ENCODE results near the gene TNFRSF1B. TPM values are rescaled to one million over a fixed set of nuclear protein-coding genes. Genes with fewer than 3 reads are reported as not detected.

TNFRSF1B gene
- total RNA-seq, 1 donor from 2014 or later = 81.3 TPM

DNA sequence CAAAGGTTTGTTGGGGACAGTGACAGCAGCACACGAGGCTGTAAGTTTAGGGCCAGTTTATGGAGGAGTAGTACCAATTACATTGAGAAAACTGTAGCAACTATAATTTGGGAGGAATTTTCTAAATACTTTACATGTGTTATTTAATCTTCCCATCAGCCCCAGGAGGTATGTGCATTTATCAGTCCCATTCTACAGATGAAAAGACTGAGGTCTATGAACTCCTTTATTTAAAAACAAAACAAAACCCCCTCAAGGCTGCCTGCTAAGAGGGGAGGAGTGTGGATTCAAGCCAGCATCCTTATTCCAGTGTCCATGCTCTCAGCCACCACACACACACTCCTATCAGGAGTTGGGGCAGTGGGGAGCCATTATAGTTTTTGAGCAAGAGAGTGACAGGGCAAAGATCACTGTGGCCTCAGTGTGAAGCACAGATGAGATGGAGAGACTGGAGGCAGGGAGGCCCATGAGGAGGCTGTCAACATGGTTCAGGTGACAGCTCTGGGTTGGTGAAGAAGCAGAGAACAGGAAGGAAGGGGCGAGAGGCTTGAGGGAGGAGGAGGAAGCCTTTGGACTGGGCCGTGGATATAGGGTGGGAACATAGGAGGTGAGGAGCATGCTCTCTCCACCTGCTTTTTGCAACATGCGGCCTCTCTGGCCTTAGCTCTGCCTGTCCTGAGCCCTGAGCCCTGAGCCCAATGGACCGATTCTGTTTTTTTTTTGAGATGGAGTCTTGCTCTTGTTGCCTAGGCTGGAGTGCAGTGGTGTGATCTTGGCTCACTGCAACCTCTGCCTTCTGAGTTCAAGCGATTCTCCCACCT is 9.7 kb downstream of the TNFRSF1B start:
- DNase-seq = no peak

DNA sequence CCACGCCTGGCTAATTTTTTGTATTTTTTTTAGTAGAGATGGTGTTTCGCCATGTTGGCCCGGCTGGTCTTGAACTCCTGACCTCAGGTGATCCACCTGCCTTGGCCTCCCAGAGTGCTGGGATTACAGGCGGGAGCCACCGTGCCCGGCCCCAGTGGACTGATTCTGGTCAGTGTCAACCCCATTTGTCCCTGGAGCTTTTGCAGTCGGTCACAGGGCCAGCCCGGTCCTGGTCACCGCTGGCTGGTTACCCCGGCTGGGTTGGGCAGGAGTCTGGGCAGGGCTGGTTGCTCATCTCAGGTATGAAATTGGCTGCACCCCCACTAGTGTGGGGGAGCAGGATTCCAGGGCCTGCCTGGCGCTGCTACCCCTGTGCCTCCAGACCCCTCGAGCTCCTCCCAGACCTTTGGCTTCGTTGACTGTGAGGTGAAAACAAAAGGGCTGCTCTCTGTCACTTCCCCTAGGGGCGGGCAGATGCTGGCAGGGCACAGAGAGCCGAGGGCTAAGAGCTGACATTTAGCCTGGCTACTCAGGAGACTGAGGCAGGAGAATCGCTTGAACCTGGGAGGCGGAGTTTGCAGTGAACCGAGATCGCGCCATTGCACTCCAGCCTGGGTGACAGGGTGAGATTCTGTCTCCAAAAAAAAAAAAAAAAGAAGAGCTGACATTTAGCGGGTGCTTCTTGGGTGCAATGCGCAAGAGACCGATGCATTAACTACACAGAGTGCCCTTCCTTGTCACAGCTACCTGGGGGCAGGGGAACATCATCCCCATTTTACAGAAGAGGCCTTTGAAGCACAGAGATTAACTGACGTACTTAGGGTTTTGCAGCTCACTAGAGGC is 10.6 kb downstream of the TNFRSF1B start:
- peak; percentile 44 for DNase-seq

DNA sequence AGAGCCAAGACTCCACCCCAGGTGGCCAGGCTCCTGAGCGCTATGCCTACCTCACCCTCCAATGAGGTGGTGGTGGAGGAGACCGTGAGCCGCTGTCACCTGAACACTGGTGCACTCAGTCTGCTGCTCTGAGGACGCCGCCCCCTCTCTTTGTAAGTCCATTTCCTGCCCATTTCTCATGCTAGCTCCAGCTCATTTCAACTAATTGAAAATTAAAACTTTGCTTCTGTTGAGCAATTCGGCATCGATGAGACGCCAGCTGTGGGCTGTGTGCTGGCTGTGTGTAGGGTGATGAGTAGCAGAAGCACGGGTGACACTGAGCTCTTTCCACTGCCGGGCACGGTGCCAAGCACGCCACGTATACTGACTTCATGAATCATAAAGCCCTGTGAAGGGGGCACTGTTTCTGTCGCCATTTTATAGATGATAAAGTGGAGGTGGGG is 11.2 kb downstream of the TNFRSF1B start:
- DNase-seq = peak; percentile 87

DNA sequence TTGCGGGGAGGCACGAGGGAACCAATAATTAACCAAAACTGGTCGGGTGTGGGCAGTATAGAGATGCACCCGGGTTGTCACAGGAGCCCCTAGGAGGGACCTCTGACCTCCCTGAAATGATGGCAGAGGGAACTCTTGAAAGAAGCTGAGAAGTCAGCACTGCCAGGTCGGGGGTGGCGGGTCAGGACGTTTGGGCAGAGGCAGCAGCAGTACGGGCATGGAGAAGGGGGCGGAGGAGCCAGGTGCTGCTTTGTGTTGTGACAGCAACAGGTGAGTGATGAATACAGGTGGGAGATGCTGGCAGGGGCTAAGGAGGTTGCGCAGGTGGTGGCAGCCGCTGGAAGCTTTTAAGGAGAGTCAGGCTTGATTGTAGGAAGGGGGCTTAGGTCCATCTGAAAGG is 11.7 kb downstream of the TNFRSF1B start:
- no peak for DNase-seq

DNA sequence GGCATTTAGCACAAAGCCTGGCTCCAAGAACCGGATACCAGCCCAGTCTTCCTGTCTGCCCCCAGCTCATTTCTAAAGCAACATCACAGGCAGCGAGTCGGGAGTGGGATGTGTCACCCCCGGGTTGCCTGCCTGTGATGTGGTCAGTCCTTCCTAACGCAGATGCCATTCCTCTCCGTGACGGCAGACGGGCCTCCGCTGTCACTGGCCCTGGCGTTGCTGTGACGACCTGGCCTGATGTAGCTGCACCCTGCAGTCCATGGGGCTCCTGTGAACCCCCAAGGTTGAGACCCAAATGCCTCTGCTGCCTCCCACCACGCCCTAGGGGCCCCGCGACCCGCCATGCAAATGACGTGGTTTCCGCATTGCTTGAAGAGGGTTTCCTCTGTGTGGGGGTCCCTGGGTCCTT is 12.3 kb downstream of the TNFRSF1B start:
- DNase-seq = peak; percentile 86

DNA sequence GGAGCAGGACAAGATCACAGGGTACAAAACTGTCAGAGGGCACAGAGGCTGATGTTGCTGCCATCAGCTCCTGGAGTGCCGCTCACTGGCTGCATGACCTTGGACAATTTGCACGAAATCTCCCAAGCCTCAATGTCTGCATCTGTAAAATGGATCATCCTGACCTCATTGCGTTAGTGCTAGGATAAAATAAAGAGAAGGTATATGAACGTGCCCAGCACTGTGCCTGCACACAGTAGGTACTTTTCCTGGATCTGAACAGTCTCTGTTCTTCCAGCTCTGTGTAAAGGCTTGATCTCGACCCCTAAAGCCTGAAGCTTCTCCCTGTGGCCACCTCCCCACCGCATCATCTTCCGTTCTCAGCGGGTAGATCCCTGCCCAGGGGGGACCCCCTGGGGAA is 12.9 kb downstream of the TNFRSF1B start:
- no peak for DNase-seq

DNA sequence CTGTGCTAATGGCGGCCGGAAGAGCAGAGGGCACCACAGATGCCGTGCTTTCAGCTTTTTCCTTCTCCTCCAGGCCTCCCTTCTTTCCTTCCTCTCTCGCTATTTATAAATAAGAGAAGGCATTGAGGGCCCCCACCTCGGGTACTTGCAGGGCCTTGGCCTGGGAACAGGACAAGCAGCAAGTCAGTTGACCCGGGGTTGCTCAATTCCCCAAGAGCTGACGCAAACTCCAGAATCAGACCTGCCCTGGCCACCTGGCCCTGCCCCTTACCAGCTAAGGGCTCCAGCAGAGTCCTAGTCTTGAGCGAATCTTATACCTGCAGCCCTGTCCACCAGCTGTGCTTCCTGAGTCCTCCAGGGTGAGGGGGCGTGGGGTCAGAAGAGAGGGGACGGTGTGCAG is 13.5 kb downstream of the TNFRSF1B start:
- DNase-seq = no peak

DNA sequence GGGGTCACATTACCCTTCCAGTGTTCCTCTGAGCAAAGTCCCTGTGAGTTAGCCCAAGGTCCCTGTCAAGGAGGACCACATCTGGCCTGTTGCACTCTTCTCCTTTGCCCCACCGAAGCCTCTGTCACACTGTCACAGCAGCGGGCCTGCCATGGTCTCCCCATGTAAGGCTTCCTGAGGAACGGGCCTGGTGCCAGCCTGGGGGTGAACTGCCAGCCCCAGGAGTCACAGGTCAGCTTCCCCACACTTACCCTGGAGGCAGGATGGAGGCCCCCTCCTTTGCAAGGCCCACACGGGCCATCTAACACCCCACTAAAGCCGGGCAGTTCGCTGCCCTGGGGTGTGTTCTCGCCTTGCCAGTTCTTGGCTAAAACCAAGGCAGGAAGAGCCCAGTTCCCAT is 14.1 kb downstream of the TNFRSF1B start:
- no peak for DNase-seq

DNA sequence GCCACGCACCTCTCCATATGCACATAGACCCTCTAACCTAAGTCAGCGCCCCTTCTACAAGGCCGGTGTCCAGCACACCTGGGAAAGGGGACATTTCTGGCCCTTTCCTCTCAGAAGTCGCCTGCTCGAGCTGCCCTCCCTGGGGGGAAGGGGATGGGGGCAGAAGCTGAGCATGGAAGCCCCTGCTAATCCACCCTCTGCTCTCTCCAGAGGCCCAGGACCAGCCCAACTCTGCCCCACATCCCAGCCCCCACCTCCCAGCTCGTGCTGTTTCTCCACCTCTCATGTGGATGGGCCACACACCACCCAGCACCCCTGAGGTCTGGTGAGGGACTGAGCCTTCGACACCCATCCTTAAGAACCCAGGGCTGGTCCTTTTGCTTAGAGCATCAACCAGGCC is 14.8 kb downstream of the TNFRSF1B start:
- DNase-seq = no peak

DNA sequence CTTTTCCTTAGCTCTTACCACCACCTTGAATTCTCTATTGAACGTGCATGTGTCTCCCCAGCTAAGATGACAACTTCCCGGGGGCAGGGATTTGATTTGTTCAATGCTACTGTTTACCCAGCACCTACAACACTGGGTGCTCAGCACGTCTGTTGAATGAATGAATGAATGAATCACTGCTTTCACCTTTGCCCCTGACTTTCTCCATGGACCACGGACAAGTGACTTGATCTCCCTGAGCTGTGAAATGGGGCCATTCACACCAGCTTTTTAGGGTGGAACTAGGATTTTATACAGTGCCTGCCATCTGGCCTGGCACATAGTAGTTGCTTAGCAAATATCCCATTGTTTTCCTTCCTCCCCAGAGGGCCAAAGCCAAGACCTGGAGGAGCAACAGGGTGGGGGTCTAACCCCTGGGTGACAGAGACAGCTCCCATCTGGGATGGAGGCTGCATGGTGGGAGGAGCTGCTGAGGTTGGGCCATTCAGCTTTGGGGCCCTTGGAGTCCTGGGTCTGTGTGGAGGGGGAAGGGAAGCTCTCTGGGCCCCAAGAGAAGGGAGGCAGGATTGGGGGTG is 15.7 kb downstream of the TNFRSF1B start:
- no peak for DNase-seq

DNA sequence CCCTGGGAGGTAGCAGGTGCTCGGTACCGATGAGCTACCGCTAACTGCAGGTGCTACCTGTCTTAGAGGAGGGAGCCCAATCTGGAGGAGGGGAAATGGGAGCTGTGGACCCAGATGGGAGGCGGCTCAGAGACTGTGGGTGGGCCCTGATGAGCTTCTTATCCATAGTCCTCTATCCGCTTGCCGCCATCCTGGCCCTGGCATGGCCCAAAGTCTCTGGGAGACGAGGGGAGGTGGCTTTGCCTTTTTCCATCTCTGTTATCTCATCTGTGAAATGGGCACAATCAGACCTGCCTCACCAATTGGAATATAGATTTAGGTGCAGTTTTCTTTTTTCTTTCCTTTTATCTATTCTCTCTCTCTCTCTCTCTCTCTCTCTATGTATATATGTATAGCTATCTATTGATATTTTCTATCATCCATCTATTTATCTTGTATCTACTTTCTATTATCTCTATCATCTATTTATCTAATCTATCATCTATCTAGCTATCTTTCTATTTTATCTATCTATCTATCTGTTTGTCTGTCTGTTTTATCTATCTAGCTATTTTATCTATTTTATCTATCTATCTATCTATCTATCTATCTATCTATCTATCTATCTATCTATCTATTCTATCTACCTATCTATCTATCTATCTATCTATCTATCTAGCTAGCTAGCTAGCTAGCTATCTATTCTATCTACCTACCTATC is 16.5 kb downstream of the TNFRSF1B start:
- DNase-seq = no peak

DNA sequence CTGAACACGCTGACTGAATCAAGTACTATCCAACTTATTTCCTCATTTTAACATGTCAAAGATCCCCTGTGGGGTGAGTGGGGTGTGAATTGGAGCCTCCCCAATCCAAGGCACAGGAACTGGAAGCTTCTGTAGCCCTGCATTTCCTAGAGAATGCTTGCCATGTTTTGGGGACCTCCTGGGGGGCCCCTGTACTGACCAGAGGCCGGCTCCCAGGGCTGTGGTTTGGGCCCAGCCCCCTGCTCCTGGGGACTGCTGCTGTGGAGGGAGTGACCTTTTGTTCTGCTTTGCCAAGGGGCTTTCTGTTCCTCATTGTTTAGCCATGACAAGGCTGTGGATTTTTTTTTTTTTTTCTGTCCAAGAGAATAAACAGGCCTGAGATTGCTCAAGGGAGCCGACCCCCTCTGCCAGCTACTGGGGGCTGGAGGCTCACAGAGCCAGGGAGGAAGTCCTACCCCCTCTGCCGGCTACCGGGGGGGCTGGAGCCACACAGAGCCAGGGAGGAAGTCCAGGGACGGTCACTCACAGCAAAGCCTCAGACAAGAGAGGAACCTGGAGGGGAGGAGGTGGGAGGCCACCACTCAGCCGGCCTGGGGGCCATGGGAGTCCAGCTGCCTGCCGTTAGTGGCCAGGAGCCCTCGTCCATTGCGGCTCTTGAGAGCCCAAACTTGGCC is 17.4 kb downstream of the TNFRSF1B start:
- peak; percentile 89 for DNase-seq

DNA sequence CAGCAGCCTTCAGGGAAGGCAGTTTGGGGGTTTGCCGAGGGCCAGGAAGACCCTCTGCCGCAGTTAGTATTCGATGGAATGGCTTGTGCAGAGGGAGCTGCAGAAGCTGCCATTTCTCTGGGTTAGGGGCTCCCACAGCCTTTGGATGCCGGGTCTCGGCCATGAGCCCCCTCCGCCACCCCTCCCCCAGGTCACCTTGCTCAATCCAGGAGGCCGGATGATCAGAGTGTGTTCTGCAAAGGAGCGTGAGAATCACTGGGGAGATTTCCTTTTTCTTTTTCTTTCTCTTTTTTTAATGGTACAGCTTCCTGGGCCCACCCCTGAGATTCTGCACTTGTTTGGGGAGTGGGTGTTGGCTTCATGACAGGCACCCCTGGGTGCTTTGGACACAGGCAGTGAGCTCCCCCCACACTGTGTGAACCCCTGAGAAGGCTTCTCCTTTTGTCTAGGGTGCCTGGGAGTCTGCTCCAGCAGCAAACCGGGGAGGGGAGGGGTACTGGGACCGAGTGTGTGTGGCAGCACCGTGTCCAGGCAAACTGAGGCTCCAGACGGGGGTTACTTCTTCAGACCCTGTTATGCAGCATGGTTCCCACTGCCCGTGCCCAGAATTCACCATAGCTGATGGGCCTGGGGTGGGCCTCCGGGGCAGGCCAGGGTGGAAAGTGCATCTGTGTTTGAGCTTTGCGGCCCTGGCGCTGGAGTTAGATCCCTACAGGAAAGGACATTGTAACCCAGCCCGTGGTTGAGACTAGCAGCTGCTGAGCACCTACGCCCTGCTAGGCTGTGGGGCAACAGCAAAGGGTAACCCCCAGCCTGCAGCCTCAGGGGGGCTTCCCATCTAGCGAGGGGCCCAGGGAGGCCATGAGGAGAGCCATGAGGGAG is 18.5 kb downstream of the TNFRSF1B start:
- DNase-seq = peak; percentile 40

DNA sequence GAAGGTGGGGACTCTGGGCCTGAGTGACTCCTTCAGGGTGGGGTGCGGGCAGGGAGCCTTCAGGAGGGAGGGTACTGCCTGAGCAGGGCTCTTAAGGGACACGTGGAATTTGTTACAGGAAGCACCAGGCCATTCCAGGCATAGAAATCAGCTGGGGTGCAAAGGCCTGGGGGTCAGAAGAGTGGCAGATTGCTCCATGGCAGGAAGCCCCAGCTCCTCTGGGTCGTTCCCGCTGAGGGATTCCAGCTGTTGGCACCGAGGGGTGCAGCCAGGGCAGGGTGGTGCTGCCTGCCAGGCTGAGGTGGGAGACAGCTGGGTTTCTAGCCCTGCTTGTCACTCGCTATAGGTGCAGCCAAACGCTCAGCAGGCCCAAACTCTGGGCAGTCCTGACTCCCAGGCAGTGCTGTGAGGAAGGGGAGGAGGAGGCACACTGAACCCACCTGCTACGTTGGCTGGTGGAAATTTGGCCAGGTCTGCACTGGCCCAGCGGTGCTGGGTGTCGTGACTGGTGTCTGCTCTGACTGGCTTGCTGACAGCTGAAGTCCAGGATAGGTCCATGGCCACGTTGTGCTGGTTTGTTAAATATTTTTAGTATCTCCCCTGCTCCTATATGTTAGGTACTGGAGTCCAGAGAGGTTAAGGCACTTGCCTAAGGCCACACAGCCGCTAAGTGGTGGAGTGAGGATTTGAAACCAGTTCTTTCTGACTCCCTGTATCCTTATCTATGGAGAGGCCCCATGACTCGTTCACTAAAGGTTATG is 19.3 kb downstream of the TNFRSF1B start:
- DNase-seq = peak; percentile 35

DNA sequence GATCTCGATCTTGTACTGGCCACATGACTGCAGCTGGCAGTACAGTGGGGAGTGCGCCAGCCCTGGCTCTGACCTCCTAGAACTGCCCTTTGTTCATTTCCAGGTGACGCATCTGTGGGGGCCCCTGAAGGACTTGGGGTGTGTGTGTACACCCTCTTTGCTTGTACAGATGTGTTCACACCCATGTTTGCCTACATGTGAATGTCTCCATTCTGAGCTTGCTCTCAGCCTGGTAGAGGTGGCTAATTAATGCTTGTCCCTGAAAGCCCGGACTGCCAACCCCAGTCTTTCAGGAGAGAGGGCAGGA is 19.8 kb downstream of the TNFRSF1B start:
- DNase-seq = no peak

DNA sequence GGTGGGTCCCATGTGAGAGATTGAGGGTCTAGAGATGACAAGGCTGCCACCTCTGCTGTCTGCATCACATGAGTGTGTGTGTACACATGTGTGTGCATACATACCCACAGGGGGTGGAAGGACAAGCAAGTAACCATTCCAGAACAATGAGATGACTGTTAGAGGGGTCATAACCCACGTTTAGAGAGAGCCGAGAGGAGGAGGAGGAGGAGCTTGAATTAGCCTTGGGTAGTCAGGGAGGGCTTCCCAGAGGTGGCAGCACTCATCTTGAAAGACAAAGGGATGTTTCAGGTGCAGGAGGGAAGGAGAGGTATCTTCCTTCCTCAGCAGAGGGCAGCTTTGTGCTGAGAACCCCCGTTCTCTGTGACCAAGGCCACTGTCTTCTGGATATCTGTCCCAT is 21.3 kb downstream of the TNFRSF1B start:
- no peak for DNase-seq

DNA sequence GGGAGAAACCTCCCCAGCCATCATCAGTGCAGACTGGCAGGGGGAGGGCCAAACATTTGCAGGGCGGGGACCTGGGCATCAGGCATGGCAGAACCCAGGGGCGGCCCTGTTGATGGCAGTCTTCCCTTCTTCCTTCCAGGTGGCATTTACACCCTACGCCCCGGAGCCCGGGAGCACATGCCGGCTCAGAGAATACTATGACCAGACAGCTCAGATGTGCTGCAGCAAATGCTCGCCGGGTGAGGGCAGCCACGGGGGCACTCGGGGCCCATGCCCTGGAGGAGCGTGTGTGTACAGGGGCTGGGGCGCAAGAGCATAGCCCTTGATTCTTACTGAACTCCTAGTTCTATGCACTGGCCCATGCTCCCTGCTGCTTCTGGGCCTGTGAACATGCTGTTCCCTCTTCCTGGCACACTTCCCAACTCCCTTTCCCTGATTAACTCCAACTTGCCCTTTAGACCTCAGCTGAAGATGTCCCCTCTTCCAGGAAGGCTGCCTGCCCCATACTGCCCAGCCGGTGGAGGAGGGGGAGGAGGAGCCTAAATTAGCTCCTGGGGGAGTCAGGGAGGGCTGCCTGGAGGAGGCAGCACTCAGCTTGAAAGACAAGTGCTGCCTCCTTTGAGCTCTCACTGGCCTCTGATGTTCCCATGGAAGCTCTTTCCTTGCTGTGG is 22.0 kb downstream of the TNFRSF1B start:
- no peak for DNase-seq

DNA sequence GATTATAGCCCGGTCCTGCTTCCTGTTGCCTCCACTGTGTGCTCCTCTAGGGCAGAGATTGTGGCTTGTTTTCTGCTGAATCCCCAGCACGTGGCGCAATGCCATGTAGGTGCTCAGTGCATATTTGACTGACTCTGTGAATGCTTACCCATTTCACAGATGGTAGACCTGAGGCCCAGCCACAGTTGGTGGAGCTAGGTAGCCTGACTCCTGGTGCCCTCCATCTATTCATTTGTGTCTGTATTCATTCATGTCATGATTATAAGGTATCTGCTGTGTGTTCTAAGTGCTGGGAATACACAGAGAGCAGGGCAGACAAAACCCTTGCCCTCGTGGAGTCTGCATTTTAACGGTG is 22.5 kb downstream of the TNFRSF1B start:
- DNase-seq = no peak

DNA sequence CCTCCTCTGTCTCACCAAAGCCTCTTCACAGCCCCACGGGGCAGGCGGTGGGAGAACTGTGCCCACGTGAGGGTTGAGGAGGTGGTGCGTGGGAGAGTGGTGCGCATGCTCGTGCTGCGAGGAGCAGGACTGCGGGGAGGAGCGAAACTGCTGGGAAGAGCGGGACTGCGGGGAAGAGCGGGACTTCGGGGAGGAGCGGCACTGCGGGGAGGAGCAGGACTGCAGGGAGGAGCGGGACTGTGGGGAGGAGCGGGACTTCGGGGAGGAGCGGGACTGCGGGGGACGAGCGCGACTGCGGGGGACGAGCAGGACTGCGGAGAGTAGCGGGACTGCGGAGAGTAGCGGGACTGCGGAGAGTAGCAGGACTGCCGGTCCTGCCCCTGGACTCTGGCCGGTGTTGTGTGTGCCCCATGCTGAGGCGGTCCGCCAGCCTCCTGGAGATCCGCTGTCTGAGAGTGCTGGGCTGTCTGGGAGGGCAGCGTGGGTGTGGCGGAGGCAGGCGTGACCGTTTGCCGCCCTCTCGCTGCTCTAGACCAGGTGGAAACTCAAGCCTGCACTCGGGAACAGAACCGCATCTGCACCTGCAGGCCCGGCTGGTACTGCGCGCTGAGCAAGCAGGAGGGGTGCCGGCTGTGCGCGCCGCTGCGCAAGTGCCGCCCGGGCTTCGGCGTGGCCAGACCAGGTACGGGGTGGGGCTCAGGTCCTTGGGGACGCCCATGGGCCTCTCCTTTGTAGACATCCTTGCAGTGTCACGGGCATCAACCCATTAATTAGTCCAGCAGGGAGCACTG is 24.6 kb downstream of the TNFRSF1B start:
- DNase-seq = no peak

Data from dermis blood vessel endothelial cell (primary cell).